K562 (cell line): Measurements from ENCODE around the gene CPLANE2. TPM values are rescaled to one million over a fixed set of nuclear protein-coding genes. Genes with fewer than 3 reads are reported as not detected.

ENCODE experiments used
- ARID2 ChIP-seq: fragments of 450-650 bp; IDR thresholded peaks from 2 replicates; pipeline ENCODE4 v1.6.1; 2017; ENCODE audit warnings: antibody characterized with exemption, mild to moderate bottlenecking
- E2F1 ChIP-seq: sonication (generic); formaldehyde crosslinking; IDR thresholded peaks from 2 replicates; pipeline ENCODE4 v1.8.1; 2023; ENCODE audit warnings: mild to moderate bottlenecking, missing genetic modification reagents, moderate library complexity
- ETS1 ChIP-seq: conservative IDR thresholded peaks from 2 replicates; pipeline ENCODE4 v1.6.1; 2011; ENCODE audit warnings: low read depth, mild to moderate bottlenecking, low read length; ENCODE audit not compliant: control insufficient read depth
- FOS ChIP-seq: IDR thresholded peaks from 3 replicates; pipeline ENCODE4 v1.6.1; 2011; ENCODE audit not compliant: insufficient read length; ENCODE audit errors: extremely low read depth
- FOSL1 ChIP-seq: fragments of 200-800 bp; sonication (Bioruptor generic); conservative IDR thresholded peaks from 2 replicates; pipeline ENCODE4 v1.6.1; 2016; ENCODE audit warnings: missing genetic modification characterization, missing compliant biosample characterization
- GMEB1 ChIP-seq: fragments of 250-450 bp; sonication (Bioruptor Pico); IDR thresholded peaks from 2 replicates; pipeline ENCODE4 v1.4.0; 2020; ENCODE audit warnings: mild to moderate bottlenecking
- HNRNPH1 ChIP-seq: fragments of 200-400 bp; formaldehyde crosslinking; optimal IDR thresholded peaks from 2 replicates; pipeline ENCODE3; 2017; ENCODE audit warnings: low read depth, mild to moderate bottlenecking, low read length, moderate library complexity
- JUND ChIP-seq, 2 experiments: IDR thresholded peaks; 2 replicates in 1 of 2; 3 replicates in 1 of 2; pipeline ENCODE4 v1.6.1; 2011; ENCODE audit warnings: borderline replicate concordance in 2 of 2, low read depth in 2 of 2, low read length in 2 of 2, improper control_type of control experiment in 1 of 2, missing biosample characterization in 1 of 2, missing genetic modification characterization in 1 of 2, missing genetic modification reagents in 1 of 2
- KHSRP ChIP-seq: fragments of 450-650 bp; IDR thresholded peaks from 2 replicates; pipeline ENCODE4 v1.6.1; 2017
- MIER1 ChIP-seq: fragments of 450-650 bp; IDR thresholded peaks from 2 replicates; pipeline ENCODE4 v1.6.1; 2016; ENCODE audit warnings: antibody characterized with exemption, mild to moderate bottlenecking, low read depth
- NFIC ChIP-seq: fragments of 450-650 bp; IDR thresholded peaks from 2 replicates; pipeline ENCODE4 v1.6.1; 2017; ENCODE audit warnings: mild to moderate bottlenecking, inconsistent platforms
- PCBP2 ChIP-seq: fragments of 200-400 bp; formaldehyde crosslinking; IDR thresholded peaks from 2 replicates; pipeline ENCODE4 v1.6.1; 2018; ENCODE audit warnings: low read length, low read depth, mild to moderate bottlenecking, moderate library complexity; ENCODE audit not compliant: poor library complexity, severe bottlenecking
- POLR2B ChIP-seq: fragments of 450-650 bp; IDR thresholded peaks from 2 replicates; pipeline ENCODE4 v1.6.1; 2018; ENCODE audit warnings: low read depth; ENCODE audit not compliant: partially characterized antibody
- RAD21 ChIP-seq, 2 experiments: fragments of 250-450 bp in 1 of 2; fragments of 450-650 bp in 1 of 2; sonication (Bioruptor Pico) in 1 of 2; formaldehyde crosslinking in 1 of 2; IDR thresholded peaks in 1 of 2; conservative IDR thresholded peaks in 1 of 2; 2 replicates each; pipeline versions ENCODE4 v1.4.0 to v1.8.0; 2020 to 2022; ENCODE audit warnings: mild to moderate bottlenecking in 2 of 2, moderate library complexity in 1 of 2
- RBM15 ChIP-seq: fragments of 200-400 bp; formaldehyde crosslinking; IDR thresholded peaks from 2 replicates; pipeline ENCODE4 v1.6.1; 2018; ENCODE audit warnings: mild to moderate bottlenecking, low read length, moderate library complexity; ENCODE audit not compliant: insufficient read depth
- TCF7L2 ChIP-seq: fragments of 150-350 bp; IDR thresholded peaks from 2 replicates; pipeline ENCODE4 v1.6.1; 2016; ENCODE audit warnings: low read depth, mild to moderate bottlenecking, low read length, moderate library complexity
- ZNF121 ChIP-seq: sonication (generic); formaldehyde crosslinking; conservative IDR thresholded peaks from 2 replicates; pipeline ENCODE4 v1.8.0; 2022; ENCODE audit warnings: missing genetic modification reagents
- ZNF583 ChIP-seq: fragments of 250-450 bp; sonication (Bioruptor Pico); IDR thresholded peaks from 2 replicates; pipeline ENCODE4 v1.4.0; 2020
- polyA plus RNA-seq, 8 experiments: library from polyadenylated mRNA; depleted of rRNA in 4 of 8; stranded (reverse) in 5 of 8; unstranded in 3 of 8; fragments of >200 nt; fragmentation: Nextera tagmentation in 2 of 8; fragmentation: Illumina TruSeq in 1 of 8; extraction: Ambion mirVana in 2 of 8; extraction: Trizol in 1 of 8; gene quantifications; 2 replicates each; pipeline versions ENCODE4 v1.2.1 to v1.2.3, GENCODE V29; 2011 to 2014; ENCODE audit warnings: inconsistent platforms in 1 of 8, missing spikeins in 1 of 8
- total RNA-seq, 7 experiments: library from RNA; depleted of rRNA in 6 of 7; stranded (reverse); fragments of >200 nt in 6 of 7; fragmentation: Illumina TruSeq in 2 of 7; extraction: Trizol in 2 of 7; gene quantifications; 2 replicates each; pipeline versions ENCODE4 v1.2.1 to v1.2.3, GENCODE V29; 2011 to 2021; ENCODE audit warnings: low replicate concordance in 1 of 7
- TF ChIP-seq, protein P1 (sequence below), 3 experiments: fragments of 200-800 bp in 1 of 3; sonication (Bioruptor generic) in 1 of 3; sonication (generic) in 1 of 3; formaldehyde crosslinking in 1 of 3; IDR thresholded peaks; 2 replicates each; pipeline versions ENCODE4 v1.6.1 to v1.8.0; 2016 to 2022; ENCODE audit warnings: mild to moderate bottlenecking in 2 of 3, missing compliant biosample characterization in 2 of 3, missing genetic modification characterization in 2 of 3, missing genetic modification reagents in 1 of 3

The CPLANE2 gene
- total and polyA plus RNA-seq, 9 of the 15 experiments (the other 6 are each of a cell fraction or from before 2014, with no cell fraction given), result 0.17 to 20.9 (median 8.1) TPM

DNA sequence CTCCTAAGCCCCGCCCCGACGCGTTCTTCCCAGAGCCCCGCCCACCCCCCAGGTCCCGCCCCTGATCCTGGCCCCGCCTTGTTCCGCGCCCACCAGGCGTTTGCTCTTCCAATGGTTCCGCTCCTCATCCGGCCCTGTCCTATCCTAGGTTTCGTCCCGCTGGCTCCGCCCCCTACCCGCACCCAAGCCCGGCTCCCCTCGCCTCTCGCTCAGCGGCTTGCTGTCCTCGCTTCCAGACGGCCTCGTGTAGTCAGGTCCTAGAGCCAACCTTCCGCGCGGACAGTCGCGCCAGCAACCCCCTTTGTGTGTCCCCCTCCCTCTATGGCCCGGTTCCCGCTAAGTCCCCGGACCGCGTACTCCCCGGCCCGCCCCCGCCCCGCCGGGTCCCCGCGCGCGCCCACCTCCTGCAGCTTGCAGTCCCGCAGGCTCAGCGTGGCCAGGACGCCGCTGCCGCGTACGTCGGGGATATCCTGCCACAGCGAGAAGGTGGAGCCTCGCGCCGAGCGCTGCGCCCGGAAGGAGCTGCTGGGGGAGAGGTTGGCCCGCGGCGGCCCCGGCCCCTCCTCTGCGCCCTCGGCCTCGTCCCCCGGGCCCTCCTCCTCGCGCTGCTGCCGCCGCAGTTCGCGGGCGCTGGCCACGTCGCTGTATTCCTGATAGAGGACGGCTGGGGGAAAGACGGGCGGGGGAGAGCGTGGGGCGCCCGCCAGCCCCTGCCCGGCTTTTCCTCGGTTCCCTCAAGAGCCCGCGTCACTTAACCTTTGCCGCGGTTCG, 30.3 kb downstream of the CPLANE2 start (continued):
- TF ChIP-seq ETS1, result 0 out of 2 replicates have a peak, but pooled peaks have one; percentile 24
- 0 out of 2 replicates have a peak, but pooled peaks have one; percentile 21 for TF ChIP-seq TCF7L2
- TF ChIP-seq RAD21 (CRISPR knock-in tag; conservative IDR thresholded peaks at IDR 0.05 in 1 of 2, IDR thresholded peaks at IDR 0.05 in 1 of 2), result 0 out of 4 replicates have a peak, but pooled peaks of 1 of the 2 experiments have one; percentile 2
- TF ChIP-seq ARID2, result no peak
- TF ChIP-seq JUND (IDR thresholded peaks at IDR 0.05; ENCODE audit: borderline replicate concordance, low read depth, low read length), result peak; percentile 68
- TF ChIP-seq JUND (tag; IDR thresholded peaks at IDR 0.05; ENCODE audit: borderline replicate concordance, low read depth, low read length), result 0 out of 3 replicates have a peak, but pooled peaks have one; percentile 0
- peak; percentile 87 for TF ChIP-seq POLR2B
- no peak for TF ChIP-seq KHSRP
- TF ChIP-seq MIER1, result no peak
- TF ChIP-seq FOS, result no peak
- no peak for TF ChIP-seq PCBP2
- TF ChIP-seq FOSL1 (tag), result no peak
- TF ChIP-seq, protein P1, sequence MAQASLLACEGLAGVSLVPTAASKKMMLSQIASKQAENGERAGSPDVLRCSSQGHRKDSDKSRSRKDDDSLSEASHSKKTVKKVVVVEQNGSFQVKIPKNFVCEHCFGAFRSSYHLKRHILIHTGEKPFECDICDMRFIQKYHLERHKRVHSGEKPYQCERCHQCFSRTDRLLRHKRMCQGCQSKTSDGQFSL (CRISPR knock-in tag; IDR thresholded peaks at IDR 0.05), result 0 out of 2 replicates have a peak, but pooled peaks have one; percentile 15
- TF ChIP-seq, protein P1 (tag; IDR thresholded peaks at IDR 0.05), result no peak
- 0 out of 2 replicates have a peak, but pooled peaks have one; percentile 43 for TF ChIP-seq RBM15
- TF ChIP-seq E2F1 (CRISPR knock-in tag), result peak; percentile 83
- no peak for TF ChIP-seq HNRNPH1
- TF ChIP-seq GMEB1 (CRISPR knock-in tag), result peak; percentile 69
- TF ChIP-seq NFIC, result peak; percentile 97
- 0 out of 2 replicates have a peak, but pooled peaks have one; percentile 22 for TF ChIP-seq ZNF583
- no peak; the same call in 1 of the 2 replicates for TF ChIP-seq ZNF121
